GM12878 (cell line): Measurements from ENCODE around the gene SLC12A5. TPM values are rescaled to one million over a fixed set of nuclear protein-coding genes. Genes with fewer than 3 reads are reported as not detected.

Experiments used
- ATAC-seq: fragments of 200-7000 bp; cut with Tn5 transposase; 3 replicates; pipeline ENCODE4 v1.9.1; 2020; ENCODE audit warnings: mild to moderate bottlenecking, moderate library complexity
- BruUV-seq: library from RNA; stranded (reverse); fragments of 400-500 nt; replicated peaks from 2 replicates; lab custom pipeline; 2021; lab: Mats Ljungman, UMichigan
- CTCF ChIA-PET: fragments of 300-600 bp; sonication (Branson Sonifier 250); formaldehyde crosslinking; extraction: SDS; loops from one replicate; lab custom pipeline; 2021; ENCODE audit warnings: inconsistent platforms; lab: Yijun Ruan, JAX
- POLR2A ChIA-PET: fragments of 350-600 bp; formaldehyde crosslinking; extraction: SDS; loops from one replicate; lab custom pipeline; 2021; ENCODE audit warnings: inconsistent platforms; lab: Charles Lee
- RAD21 ChIA-PET: fragments of 300-600 bp; sonication (Branson Sonifier 250); formaldehyde crosslinking; loops from one replicate; lab custom pipeline; 2023; ENCODE audit warnings: antibody characterized with exemption; ENCODE audit not compliant: unreplicated experiment; lab: Charles Lee
- SMC1A ChIA-PET: fragments of 300-600 bp; sonication (Branson Sonifier 250); formaldehyde crosslinking; loops from one replicate; lab custom pipeline; 2023; ENCODE audit not compliant: unreplicated experiment, uncharacterized antibody; lab: Charles Lee
- DNase-seq: peaks from one replicate; pipeline ENCODE4 v3.0.0-alpha.2; 2011; ENCODE audit warnings: low read depth, low spot score
- FAIRE-seq: peaks from 3 replicates; lab custom pipeline; 2011; peaks lifted over from hg19 to GRCh38; lab: Jason Lieb, UNC
- H2AFZ ChIP-seq: 2 replicates; pipeline ENCODE4 v1.6.0; 2011; ENCODE audit warnings: low read depth, low read length, control low read depth; ENCODE audit not compliant: control insufficient read depth
- H3K27ac ChIP-seq: 2 replicates; pipeline ENCODE4 v1.5.1; 2011; ENCODE audit warnings: control low read depth; ENCODE audit not compliant: control insufficient read depth, insufficient read depth
- H3K27me3 ChIP-seq, 2 experiments: replicated peaks in 1 of 2; 2 replicates each; pipeline versions ENCODE4 v1.6.0 to v1.6.1; 2011; ENCODE audit warnings: low read length in 1 of 2; ENCODE audit not compliant: control insufficient read depth in 2 of 2, insufficient read depth in 2 of 2
- H3K36me3 ChIP-seq, 2 experiments: 2 replicates each; pipeline ENCODE4 v1.5.1; 2011; ENCODE audit warnings: low read length in 1 of 2; ENCODE audit not compliant: control insufficient read depth in 2 of 2, insufficient read depth in 2 of 2
- H3K4me1 ChIP-seq: 2 replicates; pipeline ENCODE4 v1.6.1; 2011; ENCODE audit warnings: mild to moderate bottlenecking, low read length, moderate library complexity, mixed read lengths; ENCODE audit not compliant: control insufficient read depth, insufficient read depth
- H3K4me2 ChIP-seq: 2 replicates; pipeline ENCODE4 v1.6.0; 2011; ENCODE audit warnings: control low read depth; ENCODE audit not compliant: control insufficient read depth, insufficient read depth
- H3K4me3 ChIP-seq: fragments of 200-600 bp; sonication (generic); 2 replicates; pipeline ENCODE4 v1.5.1; 2016
- H3K79me2 ChIP-seq: 2 replicates; pipeline ENCODE4 v1.6.0; 2011; ENCODE audit warnings: low read length; ENCODE audit not compliant: control insufficient read depth, insufficient read depth
- H3K9ac ChIP-seq: 2 replicates; pipeline ENCODE4 v1.8.0; 2011; ENCODE audit warnings: low read length, control low read depth, mixed read lengths; ENCODE audit not compliant: control insufficient read depth, insufficient read depth
- H3K9me3 ChIP-seq: replicated peaks from 3 replicates; pipeline ENCODE4 v1.5.1; 2011; ENCODE audit warnings: mild to moderate bottlenecking, low read length; ENCODE audit not compliant: control insufficient read depth, insufficient read depth
- H4K20me1 ChIP-seq: 2 replicates; pipeline ENCODE4 v1.6.0; 2011; ENCODE audit not compliant: control insufficient read depth, insufficient read depth
- BRCA1 ChIP-seq: IDR thresholded peaks from 2 replicates; pipeline ENCODE4 v1.6.1; 2011; ENCODE audit warnings: low read depth, low read length, improper control_type of control experiment
- CBX5 ChIP-seq: sonication (generic); IDR thresholded peaks from 2 replicates; pipeline ENCODE4 v1.6.1; 2016; ENCODE audit warnings: low read depth, moderate library complexity, mild to moderate bottlenecking, inconsistent platforms
- CEBPB ChIP-seq, 2 experiments: fragments of 150-350 bp in 1 of 2; IDR thresholded peaks; 2 replicates each; pipeline ENCODE4 v1.6.1; 2012 to 2014; ENCODE audit warnings: low read depth in 2 of 2, low read length in 2 of 2, borderline replicate concordance in 1 of 2, inconsistent platforms in 1 of 2
- POLR2AphosphoS5 ChIP-seq: IDR thresholded peaks from 2 replicates; pipeline ENCODE4 v1.6.1; 2011; ENCODE audit warnings: mild to moderate bottlenecking, low read length, inconsistent platforms
- SIN3A ChIP-seq: IDR thresholded peaks from 2 replicates; pipeline ENCODE4 v1.6.1; 2012; ENCODE audit warnings: low read depth, low read length, improper control_type of control experiment
- TARDBP ChIP-seq: IDR thresholded peaks from 2 replicates; pipeline ENCODE4 v1.6.1; 2016; ENCODE audit warnings: borderline replicate concordance
- ZBED1 ChIP-seq: IDR thresholded peaks from 2 replicates; pipeline ENCODE4 v1.6.1; 2016; ENCODE audit warnings: borderline replicate concordance
- ZNF274 ChIP-seq: IDR thresholded peaks from one replicate; pipeline ENCODE4 v1.8.0; 2011; ENCODE audit not compliant: insufficient read length, insufficient read depth
- WGBS: methylation state at CpG from one replicate; pipeline ENCODE4 v1.1.6; 2016; ENCODE audit warnings: low lambda C conversion rate; ENCODE audit not compliant: insufficient replicate concordance, insufficient coverage; ENCODE audit errors: missing lambda C conversion rate; 5-methylcytosine and 5-hydroxymethylcytosine counted together
- in situ Hi-C: fragments of 300-500 bp; cut with MboI; formaldehyde crosslinking; loops from 9 replicates; pipeline ENCODE4 v1.14.3; 2018; ENCODE audit warnings: mixed read lengths
- intact Hi-C: fragments of 100-400 bp; cut with micrococcal nuclease; formaldehyde crosslinking; loops from one replicate; pipeline ENCODE4 v1.14.2; 2022; ENCODE audit not compliant: unreplicated experiment
- polyA plus RNA-seq, 11 experiments: library from polyadenylated mRNA; depleted of rRNA in 4 of 11; unstranded in 6 of 11; stranded (reverse) in 5 of 11; fragments of >200 nt; fragmentation: Nextera tagmentation in 4 of 11; fragmentation: Illumina TruSeq in 1 of 11; extraction: Ambion mirVana in 4 of 11; extraction: Trizol in 1 of 11; gene quantifications; 1 replicate in 1 of 11; 2 replicates in 10 of 11; pipeline versions ENCODE4 v1.2.1 to v1.2.3, GENCODE V29; 2011 to 2016; ENCODE audit warnings: inconsistent platforms in 2 of 11, missing spikeins in 2 of 11, low read depth in 1 of 11
- total RNA-seq, 4 experiments: library from RNA; depleted of rRNA in 3 of 4; stranded (reverse); fragments of >200 nt in 3 of 4; fragmentation: Illumina TruSeq in 1 of 4; extraction: Trizol in 1 of 4; gene quantifications; 2 replicates each; pipeline versions ENCODE4 v1.2.1 to v1.2.3, GENCODE V29; 2013 to 2021
- TF ChIP-seq, protein P1 (sequence below): fragments of 450-650 bp; conservative IDR thresholded peaks from 2 replicates; pipeline ENCODE4 v1.6.1; 2017; ENCODE audit warnings: mild to moderate bottlenecking, moderate library complexity
- TF ChIP-seq, protein P2 (sequence below): IDR thresholded peaks from 2 replicates; pipeline ENCODE4 v1.6.1; 2012; ENCODE audit warnings: low read depth, low read length, improper control_type of control experiment
- TF ChIP-seq, protein P3 (sequence below): fragments of 450-650 bp; IDR thresholded peaks from 2 replicates; pipeline ENCODE4 v1.6.1; 2017; ENCODE audit warnings: mild to moderate bottlenecking, moderate library complexity
- TF ChIP-seq, protein P4 (sequence below): IDR thresholded peaks from 2 replicates; pipeline ENCODE4 v1.6.1; 2011; ENCODE audit warnings: low read depth, mild to moderate bottlenecking, low read length, moderate library complexity, borderline replicate concordance; ENCODE audit errors: extremely low read depth

The SLC12A5 gene
- total and polyA plus RNA-seq, 10 of the 15 experiments (the other 5 are each of a cell fraction or from before 2014, with no cell fraction given): 0.26 to 2.7 (median 1.2) TPM

DNA sequence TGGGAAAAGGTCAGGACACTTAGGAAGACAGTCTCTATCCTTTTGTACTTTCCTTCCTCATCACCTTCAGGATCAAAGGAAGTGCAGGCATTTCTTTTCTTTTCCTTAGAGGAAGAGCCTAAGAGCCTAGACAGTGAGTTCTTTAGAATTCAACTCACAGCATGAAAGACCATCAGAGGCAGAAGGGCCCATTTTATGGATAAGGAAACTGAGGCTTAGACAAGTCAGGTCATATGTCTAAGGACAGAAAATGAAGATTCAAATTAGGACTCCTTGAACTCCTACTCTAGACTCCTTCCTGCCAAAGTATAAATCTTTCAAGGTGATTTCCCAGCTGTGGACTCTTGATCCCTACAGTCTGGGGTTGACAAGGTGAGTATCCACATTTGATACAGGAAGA, 20.8 kb downstream of the SLC12A5 start (continued):
- TF ChIP-seq, protein P1, sequence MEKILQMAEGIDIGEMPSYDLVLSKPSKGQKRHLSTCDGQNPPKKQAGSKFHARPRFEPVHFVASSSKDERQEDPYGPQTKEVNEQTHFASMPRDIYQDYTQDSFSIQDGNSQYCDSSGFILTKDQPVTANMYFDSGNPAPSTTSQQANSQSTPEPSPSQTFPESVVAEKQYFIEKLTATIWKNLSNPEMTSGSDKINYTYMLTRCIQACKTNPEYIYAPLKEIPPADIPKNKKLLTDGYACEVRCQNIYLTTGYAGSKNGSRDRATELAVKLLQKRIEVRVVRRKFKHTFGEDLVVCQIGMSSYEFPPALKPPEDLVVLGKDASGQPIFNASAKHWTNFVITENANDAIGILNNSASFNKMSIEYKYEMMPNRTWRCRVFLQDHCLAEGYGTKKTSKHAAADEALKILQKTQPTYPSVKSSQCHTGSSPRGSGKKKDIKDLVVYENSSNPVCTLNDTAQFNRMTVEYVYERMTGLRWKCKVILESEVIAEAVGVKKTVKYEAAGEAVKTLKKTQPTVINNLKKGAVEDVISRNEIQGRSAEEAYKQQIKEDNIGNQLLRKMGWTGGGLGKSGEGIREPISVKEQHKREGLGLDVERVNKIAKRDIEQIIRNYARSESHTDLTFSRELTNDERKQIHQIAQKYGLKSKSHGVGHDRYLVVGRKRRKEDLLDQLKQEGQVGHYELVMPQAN: no peak
- TF ChIP-seq, all 136 proteins: peak for 0

DNA sequence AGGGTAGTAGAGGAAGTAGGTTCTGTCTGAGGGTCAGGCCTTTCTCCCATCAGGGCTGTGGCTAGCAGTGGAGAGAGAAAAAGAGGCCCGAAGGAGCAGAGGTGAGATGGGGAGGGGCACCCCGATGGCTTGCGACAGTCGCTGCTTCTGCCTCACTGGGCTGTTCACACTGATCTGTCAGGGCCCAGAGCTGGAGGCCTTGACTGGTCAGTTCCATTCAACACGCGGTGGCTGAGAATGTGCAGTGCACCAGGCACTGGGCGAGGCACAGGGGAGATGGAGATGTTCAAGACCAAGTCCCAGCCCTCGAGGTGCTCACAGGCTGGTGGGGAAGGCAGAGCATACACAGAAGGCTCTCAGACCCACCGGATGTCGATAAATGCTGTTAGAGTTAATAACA, 21.4 kb downstream of the SLC12A5 start:
- no TSS peak for BruUV-seq
- Histone ChIP-seq H3K27ac (no peak overlapping the region), H3K9me3 (no peaks in the 10 kb centered on the region), H3K27me3 (peaks cover 0 to 5% of the 10 kb centered on the region in 2 experiments; a peak in 2 of 4 replicates), H3K36me3 (no peaks in the 10 kb centered on the region), H3K4me2 (no peak overlapping the region), H3K4me3 (no peak overlapping the region), H3K9ac (no peak overlapping the region), H2AFZ (no peak overlapping the region), H4K20me1 (no peaks in the 10 kb centered on the region), H3K79me2 (no peaks in the 10 kb centered on the region), H3K4me1 (no peaks in the 10 kb centered on the region)
- intact Hi-C loops (no loop called here), in situ Hi-C loops (no loop called here)
- no peak for FAIRE-seq
- DNase-seq: no peak
- WGBS: 21% methylated on average over 10 of the region's 10 CpGs
- ChIA-PET SMC1A (no interaction called here), CTCF (no interaction called here), RAD21 (no interaction called here), POLR2A (no interaction called here)
- no peak for ATAC-seq
- TF ChIP-seq BRCA1 (no peak), TARDBP (no peak), ZBED1 (no peak), SIN3A (no peak), ZNF274 (no peak), CEBPB (IDR thresholded peaks at IDR 0.05; ENCODE audit: borderline replicate concordance in 1 of 2, low read depth in 2 of 2, low read length in 2 of 2) (no peak), CBX5 (no peak), POLR2AphosphoS5 (no peak)
- TF ChIP-seq, protein P2, sequence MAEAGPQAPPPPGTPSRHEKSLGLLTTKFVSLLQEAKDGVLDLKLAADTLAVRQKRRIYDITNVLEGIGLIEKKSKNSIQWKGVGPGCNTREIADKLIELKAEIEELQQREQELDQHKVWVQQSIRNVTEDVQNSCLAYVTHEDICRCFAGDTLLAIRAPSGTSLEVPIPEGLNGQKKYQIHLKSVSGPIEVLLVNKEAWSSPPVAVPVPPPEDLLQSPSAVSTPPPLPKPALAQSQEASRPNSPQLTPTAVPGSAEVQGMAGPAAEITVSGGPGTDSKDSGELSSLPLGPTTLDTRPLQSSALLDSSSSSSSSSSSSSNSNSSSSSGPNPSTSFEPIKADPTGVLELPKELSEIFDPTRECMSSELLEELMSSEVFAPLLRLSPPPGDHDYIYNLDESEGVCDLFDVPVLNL: no peak
- TF ChIP-seq, protein P3, sequence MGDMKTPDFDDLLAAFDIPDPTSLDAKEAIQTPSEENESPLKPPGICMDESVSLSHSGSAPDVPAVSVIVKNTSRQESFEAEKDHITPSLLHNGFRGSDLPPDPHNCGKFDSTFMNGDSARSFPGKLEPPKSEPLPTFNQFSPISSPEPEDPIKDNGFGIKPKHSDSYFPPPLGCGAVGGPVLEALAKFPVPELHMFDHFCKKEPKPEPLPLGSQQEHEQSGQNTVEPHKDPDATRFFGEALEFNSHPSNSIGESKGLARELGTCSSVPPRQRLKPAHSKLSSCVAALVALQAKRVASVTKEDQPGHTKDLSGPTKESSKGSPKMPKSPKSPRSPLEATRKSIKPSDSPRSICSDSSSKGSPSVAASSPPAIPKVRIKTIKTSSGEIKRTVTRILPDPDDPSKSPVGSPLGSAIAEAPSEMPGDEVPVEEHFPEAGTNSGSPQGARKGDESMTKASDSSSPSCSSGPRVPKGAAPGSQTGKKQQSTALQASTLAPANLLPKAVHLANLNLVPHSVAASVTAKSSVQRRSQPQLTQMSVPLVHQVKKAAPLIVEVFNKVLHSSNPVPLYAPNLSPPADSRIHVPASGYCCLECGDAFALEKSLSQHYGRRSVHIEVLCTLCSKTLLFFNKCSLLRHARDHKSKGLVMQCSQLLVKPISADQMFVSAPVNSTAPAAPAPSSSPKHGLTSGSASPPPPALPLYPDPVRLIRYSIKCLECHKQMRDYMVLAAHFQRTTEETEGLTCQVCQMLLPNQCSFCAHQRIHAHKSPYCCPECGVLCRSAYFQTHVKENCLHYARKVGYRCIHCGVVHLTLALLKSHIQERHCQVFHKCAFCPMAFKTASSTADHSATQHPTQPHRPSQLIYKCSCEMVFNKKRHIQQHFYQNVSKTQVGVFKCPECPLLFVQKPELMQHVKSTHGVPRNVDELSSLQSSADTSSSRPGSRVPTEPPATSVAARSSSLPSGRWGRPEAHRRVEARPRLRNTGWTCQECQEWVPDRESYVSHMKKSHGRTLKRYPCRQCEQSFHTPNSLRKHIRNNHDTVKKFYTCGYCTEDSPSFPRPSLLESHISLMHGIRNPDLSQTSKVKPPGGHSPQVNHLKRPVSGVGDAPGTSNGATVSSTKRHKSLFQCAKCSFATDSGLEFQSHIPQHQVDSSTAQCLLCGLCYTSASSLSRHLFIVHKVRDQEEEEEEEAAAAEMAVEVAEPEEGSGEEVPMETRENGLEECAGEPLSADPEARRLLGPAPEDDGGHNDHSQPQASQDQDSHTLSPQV: no peak
- TF ChIP-seq, protein P4, sequence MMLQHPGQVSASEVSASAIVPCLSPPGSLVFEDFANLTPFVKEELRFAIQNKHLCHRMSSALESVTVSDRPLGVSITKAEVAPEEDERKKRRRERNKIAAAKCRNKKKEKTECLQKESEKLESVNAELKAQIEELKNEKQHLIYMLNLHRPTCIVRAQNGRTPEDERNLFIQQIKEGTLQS: no peak
